K562 (cell line): ENCODE results near the gene TNFRSF6B. TPM values are rescaled to one million over a fixed set of nuclear protein-coding genes. Genes with fewer than 3 reads are reported as not detected.

Experiments used
- ATAC-seq: fragments of 200-7000 bp; cut with Tn5 transposase; 3 replicates; pipeline ENCODE4 v1.9.1; 2020; ENCODE audit warnings: moderate library complexity
- BruUV-seq: library from RNA; stranded (reverse); fragments of 400-500 nt; replicated peaks from 2 replicates; lab custom pipeline; 2021; lab: Mats Ljungman, UMichigan
- CTCF ChIA-PET: fragments of 300-600 bp; formaldehyde crosslinking; extraction: SDS; loops from one replicate; lab custom pipeline; 2021; ENCODE audit warnings: low intra/inter-chr PET ratio; lab: Yijun Ruan, JAX
- POLR2A ChIA-PET: fragments of 300-600, 350-650 bp; sonication (Branson Sonifier 250); formaldehyde crosslinking; extraction: SDS; loops from one replicate; lab custom pipeline; 2021; ENCODE audit warnings: antibody characterized with exemption, inconsistent platforms; lab: Yijun Ruan, JAX
- DNase-seq, 4 experiments: peaks; one replicate each; pipeline versions ENCODE4 v3.0.0 to v3.0.0-alpha.2; 2011 to 2018; ENCODE audit warnings: low spot score in 3 of 4, mixed read lengths in 3 of 4; ENCODE audit errors: extremely low read depth in 1 of 4
- FAIRE-seq: peaks from 2 replicates; lab custom pipeline; 2011; peaks lifted over from hg19 to GRCh38; lab: Jason Lieb, UNC
- H2AFZ ChIP-seq: 2 replicates; pipeline ENCODE4 v1.6.0; 2011; ENCODE audit warnings: low read depth, low read length, control low read depth, inconsistent platforms
- H3K27ac ChIP-seq: fragments of 200-600 bp; 3 replicates; pipeline ENCODE4 v1.8.0; 2011; ENCODE audit warnings: low read depth, mild to moderate bottlenecking, control low read depth, inconsistent platforms, low read length, moderate library complexity, mixed read lengths; ENCODE audit errors: extremely low read depth
- H3K27me3 ChIP-seq, 2 experiments: fragments of 300-600 bp in 1 of 2; 2 replicates in 1 of 2; 3 replicates in 1 of 2; pipeline versions ENCODE4 v1.6.0 to v1.8.0; 2011; ENCODE audit warnings: inconsistent platforms in 2 of 2, low read length in 2 of 2, mild to moderate bottlenecking in 1 of 2, mixed read lengths in 1 of 2, moderate library complexity in 1 of 2; ENCODE audit not compliant: control insufficient read depth in 2 of 2, insufficient read depth in 2 of 2
- H3K36me3 ChIP-seq: fragments of 300-600 bp; 3 replicates; pipeline ENCODE4 v1.8.0; 2011; ENCODE audit warnings: mild to moderate bottlenecking, low read length, inconsistent platforms; ENCODE audit not compliant: control insufficient read depth, insufficient read depth
- H3K4me1 ChIP-seq, 2 experiments: fragments of 200-600 bp in 1 of 2; replicated peaks in 1 of 2; 2 replicates in 1 of 2; 3 replicates in 1 of 2; pipeline versions ENCODE4 v1.5.1 to v1.8.0; 2011; ENCODE audit warnings: inconsistent platforms in 2 of 2, low read length in 2 of 2, mild to moderate bottlenecking in 1 of 2, mixed read lengths in 1 of 2, moderate library complexity in 1 of 2; ENCODE audit not compliant: control insufficient read depth in 2 of 2, insufficient read depth in 2 of 2
- H3K4me2 ChIP-seq: 2 replicates; pipeline ENCODE4 v1.6.1; 2011; ENCODE audit warnings: low read length, control low read depth, inconsistent platforms, mixed read lengths; ENCODE audit not compliant: insufficient read depth
- H3K4me3 ChIP-seq: fragments of 200-600 bp; sonication (generic), shearing (Covaris generic); 2 replicates; pipeline ENCODE4 v1.5.1; 2016; ENCODE audit warnings: control low read depth, inconsistent platforms
- H3K79me2 ChIP-seq: fragments of 200-600 bp; 3 replicates; pipeline ENCODE4 v1.8.0; 2011; ENCODE audit warnings: low read length, inconsistent platforms; ENCODE audit not compliant: control insufficient read depth, insufficient read depth
- H3K9ac ChIP-seq, 2 experiments: 2 replicates each; pipeline versions ENCODE4 v1.6.0 to v1.6.1; 2011; ENCODE audit warnings: low read depth in 2 of 2, low read length in 2 of 2, control low read depth in 1 of 2, inconsistent platforms in 1 of 2, mild to moderate bottlenecking in 1 of 2, mixed read lengths in 1 of 2; ENCODE audit not compliant: insufficient read depth in 1 of 2
- H3K9me1 ChIP-seq: one replicate; pipeline ENCODE4 v1.6.0; 2011; ENCODE audit warnings: inconsistent platforms, mild to moderate bottlenecking, low read length, moderate library complexity; ENCODE audit not compliant: control insufficient read depth, insufficient read depth
- H3K9me3 ChIP-seq: replicated peaks from 2 replicates; pipeline ENCODE4 v1.5.1; 2011; ENCODE audit warnings: low read depth, low read length, inconsistent platforms; ENCODE audit not compliant: control insufficient read depth, insufficient read depth
- H4K20me1 ChIP-seq: replicated peaks from 2 replicates; pipeline ENCODE4 v1.6.1; 2011; ENCODE audit warnings: low read length, inconsistent platforms, mixed read lengths; ENCODE audit not compliant: control insufficient read depth, insufficient read depth
- ARID4B ChIP-seq: sonication (generic); formaldehyde crosslinking; IDR thresholded peaks from 2 replicates; pipeline ENCODE4 v1.8.0; 2022; ENCODE audit warnings: mild to moderate bottlenecking, missing genetic modification reagents
- EHMT2 ChIP-seq: fragments of 450-650 bp; IDR thresholded peaks from 2 replicates; pipeline ENCODE4 v1.6.1; 2018; ENCODE audit warnings: antibody characterized with exemption
- ESRRA ChIP-seq: fragments of 450-650 bp; IDR thresholded peaks from 2 replicates; pipeline ENCODE4 v1.6.1; 2014; ENCODE audit warnings: low read depth, mild to moderate bottlenecking, moderate library complexity, borderline replicate concordance
- MEF2D ChIP-seq: conservative IDR thresholded peaks from 2 replicates; pipeline ENCODE4 v1.6.1; 2016; ENCODE audit warnings: low read depth, missing genetic modification characterization, missing compliant biosample characterization
- PRMT5 ChIP-seq: sonication (generic); formaldehyde crosslinking; IDR thresholded peaks from 2 replicates; pipeline ENCODE4 v1.5.0; 2020; ENCODE audit warnings: missing genetic modification reagents
- RAD51 ChIP-seq: fragments of 450-650 bp; IDR thresholded peaks from 2 replicates; pipeline ENCODE4 v1.7.1; 2016; ENCODE audit warnings: low read depth, mild to moderate bottlenecking, borderline replicate concordance
- RB1 ChIP-seq: fragments of 450-650 bp; IDR thresholded peaks from 2 replicates; pipeline ENCODE4 v1.6.1; 2017; ENCODE audit warnings: low read depth, mild to moderate bottlenecking
- RBBP5 ChIP-seq: fragments of 200-600 bp; sonication (generic); IDR thresholded peaks from 2 replicates; pipeline ENCODE4 v1.6.1; 2012; ENCODE audit warnings: borderline replicate concordance, mild to moderate bottlenecking, low read length, control low read depth, inconsistent platforms; ENCODE audit not compliant: insufficient read depth, poor library complexity, severe bottlenecking
- SUPT5H ChIP-seq: fragments of 450-650 bp; IDR thresholded peaks from 2 replicates; pipeline ENCODE4 v1.6.1; 2016
- VEZF1 ChIP-seq: fragments of 200-800 bp; sonication (Bioruptor generic); IDR thresholded peaks from 2 replicates; pipeline ENCODE4 v1.6.1; 2017; ENCODE audit warnings: missing genetic modification characterization, missing compliant biosample characterization
- ZBTB17 ChIP-seq: fragments of 450-650 bp; formaldehyde crosslinking; IDR thresholded peaks from 2 replicates; pipeline ENCODE4 v1.4.0; 2020; ENCODE audit warnings: mild to moderate bottlenecking
- ZBTB7A ChIP-seq: IDR thresholded peaks from 2 replicates; pipeline ENCODE4 v1.6.1; 2011; ENCODE audit warnings: low read depth, mild to moderate bottlenecking, low read length, moderate library complexity, borderline replicate concordance; ENCODE audit not compliant: control insufficient read depth
- ZNF436 ChIP-seq: fragments of 250-450, 450-650 bp; sonication (Bioruptor Pico); formaldehyde crosslinking; IDR thresholded peaks from 2 replicates; pipeline ENCODE4 v1.7.0; 2020; ENCODE audit warnings: mild to moderate bottlenecking
- ZNF830 ChIP-seq: fragments of 250-450 bp; sonication (Bioruptor Pico); IDR thresholded peaks from 2 replicates; pipeline ENCODE4 v1.5.0; 2021; ENCODE audit warnings: mild to moderate bottlenecking
- ZSCAN29 ChIP-seq: fragments of 450-650 bp; IDR thresholded peaks from 2 replicates; pipeline ENCODE4 v1.6.1; 2017
- WGBS: fragments of 100-300 bp; shearing (Covaris generic); methylation state at CpG from one replicate; pipeline ENCODE4 v1.1.6; 2016; ENCODE audit warnings: low coverage, mixed read lengths; ENCODE audit not compliant: insufficient coverage; ENCODE audit errors: missing lambda C conversion rate; 5-methylcytosine and 5-hydroxymethylcytosine counted together
- in situ Hi-C: fragments of 300-500 bp; cut with MboI; formaldehyde crosslinking; loops from 4 replicates; pipeline ENCODE4 v1.15.0; 2018; ENCODE audit warnings: inconsistent platforms, mixed read lengths
- intact Hi-C: fragments of 100-400 bp; cut with micrococcal nuclease; formaldehyde crosslinking; loops from 2 replicates; pipeline ENCODE4 v1.14.2; 2022
- polyA plus RNA-seq, 8 experiments: library from polyadenylated mRNA; depleted of rRNA in 4 of 8; stranded (reverse) in 5 of 8; unstranded in 3 of 8; fragments of >200 nt; fragmentation: Nextera tagmentation in 2 of 8; fragmentation: Illumina TruSeq in 1 of 8; extraction: Ambion mirVana in 2 of 8; extraction: Trizol in 1 of 8; gene quantifications; 2 replicates each; pipeline versions ENCODE4 v1.2.1 to v1.2.3, GENCODE V29; 2011 to 2014; ENCODE audit warnings: inconsistent platforms in 1 of 8, missing spikeins in 1 of 8
- total RNA-seq, 7 experiments: library from RNA; depleted of rRNA in 6 of 7; stranded (reverse); fragments of >200 nt in 6 of 7; fragmentation: Illumina TruSeq in 2 of 7; extraction: Trizol in 2 of 7; gene quantifications; 2 replicates each; pipeline versions ENCODE4 v1.2.1 to v1.2.3, GENCODE V29; 2011 to 2021; ENCODE audit warnings: low replicate concordance in 1 of 7

The TNFRSF6B gene
- total and polyA plus RNA-seq, 9 of the 15 experiments (the other 6 are each of a cell fraction or from before 2014, with no cell fraction given), result 0.10 to 3.5 (median 0.32) TPM; not detected in 6

- peak; percentile 87 to 97 (median 96) for DNase-seq
- Histone ChIP-seq H3K9me3 (no peaks in the 10 kb centered on the region), H2AFZ (peak within 1 kb of the TSS; percentile 70; the same call in 1 of the 2 replicates), H3K4me3 (peak within 1 kb of the TSS; percentile 66), H3K36me3 (peaks cover 57% of the 10 kb centered on the region; the same call in 1 of the 3 replicates), H4K20me1 (no peaks in the 10 kb centered on the region; the same call in 1 of the 2 replicates), H3K4me1 (peaks cover 11 to 79% of the 10 kb centered on the region in 2 experiments), H3K9me1 (no peaks in the 10 kb centered on the region), H3K4me2 (peak within 1 kb of the TSS; percentile 84), H3K79me2 (peaks cover 16% of the 10 kb centered on the region), H3K27ac (peak within 1 kb of the TSS; percentile 82), H3K27me3 (no peaks in the 10 kb centered on the region), H3K9ac (peak within 1 kb of the TSS; percentile 82 to 96)
- WGBS, result 4% methylated on average over 11 of the region's 136 CpGs
- intact Hi-C loops (no loop called here), in situ Hi-C loops (no loop called here)
- no TSS peak for BruUV-seq
- CTCF ChIA-PET, result no interaction called here
- FAIRE-seq, result no peak
- POLR2A ChIA-PET, result interaction anchor here (0.6 to 1.1 kb wide), 4 partner anchors 11 to 831 kb away, joined by 3 to 9 read pairs (median 4); partner anchors contain the start of genes ARFRP1 and ZGPAT
- ATAC-seq, result peak; percentile 84
- no peak for TF ChIP-seq PRMT5 (CRISPR knock-in tag)
- peak; percentile 46; the same call in 1 of the 2 replicates for TF ChIP-seq ZBTB7A
- no peak for TF ChIP-seq ZNF830
- TF ChIP-seq RB1, result peak; percentile 76
- TF ChIP-seq VEZF1 (CRISPR knock-in tag), result peak; percentile 45; the same call in 1 of the 2 replicates
- no peak for TF ChIP-seq ESRRA
- TF ChIP-seq EHMT2, result no peak
- 0 out of 2 replicates have a peak, but pooled peaks have one; percentile 18 for TF ChIP-seq ZBTB17
- no peak for TF ChIP-seq MEF2D
- no peak for TF ChIP-seq RBBP5
- no peak for TF ChIP-seq ZNF436 (CRISPR knock-in tag)
- no peak for TF ChIP-seq RAD51
- peak; percentile 34; the same call in 1 of the 2 replicates for TF ChIP-seq SUPT5H
- TF ChIP-seq ZSCAN29, result no peak
- TF ChIP-seq ARID4B (CRISPR knock-in tag), result no peak
Measured at GRCh38 chr20:63739130-63740069, 42.9 kb downstream of the TNFRSF6B start, which contains the start of gene SLC2A4RG. TSS of gene SLC2A4RG (plus strand) at chr20:63739776. CDS start at chr20:63739913, 137 bp downstream.
